B cell (primary cell): ENCODE data around the gene GLP2R.

Experiments used
- EZH2 ChIP-seq: IDR thresholded peaks from 2 replicates; pipeline ENCODE4 v1.6.1; 2012; ENCODE audit warnings: borderline replicate concordance, low read depth, mild to moderate bottlenecking, moderate library complexity, low read length; ENCODE audit not compliant: insufficient read depth, poor library complexity, severe bottlenecking
- TF ChIP-seq, protein P1 (sequence below): fragments of 200-600 bp; IDR thresholded peaks from one replicate; pipeline ENCODE4 v1.8.0; 2022; ENCODE audit warnings: antibody characterized with exemption, mild to moderate bottlenecking

DNA sequence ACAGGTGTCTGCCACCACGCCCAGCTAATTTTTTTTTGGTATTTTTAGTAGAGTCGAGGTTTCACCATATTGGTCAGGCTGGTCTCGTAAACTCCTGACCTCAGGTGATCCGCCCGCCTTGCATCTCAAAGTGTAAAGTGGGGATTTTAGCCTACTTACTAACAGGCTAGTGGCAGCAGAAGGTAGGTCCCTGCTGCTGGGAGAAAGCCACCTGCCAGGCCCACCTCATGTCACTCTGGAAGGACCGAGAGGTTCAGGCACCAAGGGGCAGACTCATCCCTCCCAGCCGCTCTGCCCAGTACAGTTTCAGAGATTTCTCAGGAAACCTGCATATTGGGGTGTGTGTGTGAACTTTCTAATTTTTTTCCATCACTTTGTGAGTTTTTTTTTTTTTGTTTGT, 81.4 kb downstream of the GLP2R start:
- TF ChIP-seq, protein P1, sequence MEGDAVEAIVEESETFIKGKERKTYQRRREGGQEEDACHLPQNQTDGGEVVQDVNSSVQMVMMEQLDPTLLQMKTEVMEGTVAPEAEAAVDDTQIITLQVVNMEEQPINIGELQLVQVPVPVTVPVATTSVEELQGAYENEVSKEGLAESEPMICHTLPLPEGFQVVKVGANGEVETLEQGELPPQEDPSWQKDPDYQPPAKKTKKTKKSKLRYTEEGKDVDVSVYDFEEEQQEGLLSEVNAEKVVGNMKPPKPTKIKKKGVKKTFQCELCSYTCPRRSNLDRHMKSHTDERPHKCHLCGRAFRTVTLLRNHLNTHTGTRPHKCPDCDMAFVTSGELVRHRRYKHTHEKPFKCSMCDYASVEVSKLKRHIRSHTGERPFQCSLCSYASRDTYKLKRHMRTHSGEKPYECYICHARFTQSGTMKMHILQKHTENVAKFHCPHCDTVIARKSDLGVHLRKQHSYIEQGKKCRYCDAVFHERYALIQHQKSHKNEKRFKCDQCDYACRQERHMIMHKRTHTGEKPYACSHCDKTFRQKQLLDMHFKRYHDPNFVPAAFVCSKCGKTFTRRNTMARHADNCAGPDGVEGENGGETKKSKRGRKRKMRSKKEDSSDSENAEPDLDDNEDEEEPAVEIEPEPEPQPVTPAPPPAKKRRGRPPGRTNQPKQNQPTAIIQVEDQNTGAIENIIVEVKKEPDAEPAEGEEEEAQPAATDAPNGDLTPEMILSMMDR = no peak
- no peak for TF ChIP-seq EZH2
